GM21528 (cell line): ENCODE measurements around the gene OR7G3.

Source experiments
- ATAC-seq: cut with Tn5 transposase; IDR thresholded peaks from one replicate; pipeline ENCODE4 v1.9.1; 2021; ENCODE audit warnings: mild to moderate bottlenecking, moderate library complexity; ENCODE audit not compliant: unreplicated experiment, low FRiP score

The OR7G3 gene

GRCh38 chr19:9109959-9110358 is 16.8 kb downstream of the OR7G3 start:
- no peak for ATAC-seq

DNA sequence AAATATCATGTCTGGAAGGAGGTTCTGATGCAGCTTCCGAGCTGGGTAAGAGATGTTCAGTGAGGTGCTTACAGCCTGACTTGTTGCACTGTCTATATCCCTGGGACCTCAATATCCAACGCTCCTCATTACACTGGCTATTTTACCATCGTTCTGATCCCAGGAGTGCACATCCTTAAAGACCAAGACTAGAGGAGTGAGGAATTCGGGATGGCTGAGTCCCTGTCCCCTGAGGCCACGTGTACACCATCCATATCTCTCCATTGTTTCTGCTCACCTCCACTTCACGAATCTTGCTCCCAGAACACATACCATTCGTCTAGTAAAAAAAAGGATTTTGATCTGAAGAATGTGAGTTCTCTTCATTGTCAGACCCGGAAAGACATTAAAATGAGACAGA is 19.4 kb downstream of the OR7G3 start, which contains the start of gene OR7G2:
OR7G2 (minus strand) TSS at position 101 of the 400 bp plus-strand sequence. CDS start 4,232 bp downstream, outside the sequence.
- ATAC-seq: no peak

DNA sequence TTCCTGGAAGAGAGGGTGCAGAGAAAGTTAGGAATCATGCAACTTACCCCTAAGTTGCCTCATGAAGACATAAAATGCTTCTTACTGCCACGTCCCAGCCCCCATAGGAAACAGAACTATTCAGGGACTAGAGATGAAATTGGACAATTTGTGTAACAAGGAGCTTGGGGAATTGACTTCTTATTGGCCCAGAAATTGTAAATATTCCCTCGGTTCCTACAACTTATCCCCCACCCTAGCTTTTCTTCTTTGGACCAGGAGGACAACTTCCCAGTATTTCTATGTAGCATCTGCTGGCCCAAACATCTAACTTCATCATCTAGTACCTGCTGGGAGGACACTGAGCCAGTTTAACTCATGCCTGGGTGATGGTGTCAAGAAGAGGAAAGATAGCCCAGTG is 40.0 kb downstream of the OR7G3 start, which contains the start of gene OR1M1:
OR1M1 (plus strand) TSS at position 301 of the 400 bp plus-strand sequence. CDS start 6,184 bp downstream, outside the sequence.
- no peak for ATAC-seq

DNA sequence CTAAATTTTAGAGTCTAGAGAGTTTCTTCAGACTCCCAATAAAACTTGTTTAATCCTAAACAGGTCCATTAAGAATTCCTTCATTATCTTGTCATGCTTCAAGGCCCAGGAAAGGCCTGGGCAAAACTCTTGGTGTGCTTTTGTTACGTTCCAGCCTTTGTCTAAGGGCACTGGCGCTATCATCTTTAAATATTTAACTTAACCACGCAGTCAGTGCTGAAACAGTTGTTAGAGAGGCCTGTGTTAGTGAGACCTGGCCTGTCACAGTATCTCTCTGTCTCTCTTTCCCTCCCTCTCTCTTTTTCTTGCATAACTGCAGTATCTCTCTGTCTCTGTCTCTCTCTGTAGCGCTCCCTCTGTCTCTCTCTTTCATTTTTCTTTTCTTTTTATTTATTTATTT is 48.1 kb downstream of the OR7G3 start:
- ATAC-seq: no peak

- ATAC-seq: no peak
Measured at GRCh38 chr19:9076901-9077300, 49.8 kb downstream of the OR7G3 start.
